SK-N-SH (cell line): Measurements from ENCODE around the gene AANAT. TPM values are rescaled to one million over a fixed set of nuclear protein-coding genes. Genes with fewer than 3 reads are reported as not detected.

Source experiments
- CTCF ChIA-PET: fragments of 300-600, 350-600 bp; formaldehyde crosslinking; extraction: SDS; loops from one replicate; lab custom pipeline; 2021; lab: Yijun Ruan, JAX
- POLR2A ChIA-PET: fragments of 350-600 bp; sonication (Branson Sonifier 250); formaldehyde crosslinking; extraction: SDS; loops from one replicate; lab custom pipeline; 2020; ENCODE audit warnings: antibody characterized with exemption, inconsistent platforms; lab: Yijun Ruan, JAX
- DNase-seq: peaks from one replicate; pipeline ENCODE4 v3.0.0; 2012
- H2AFZ ChIP-seq: fragments of 200-600 bp; sonication (generic); 2 replicates; pipeline ENCODE4 v1.8.1; 2016; ENCODE audit warnings: antibody characterized with exemption, mild to moderate bottlenecking, low read depth
- H3F3A ChIP-seq: fragments of 200-600 bp; sonication (generic); replicated peaks from 2 replicates; pipeline ENCODE3; 2016; ENCODE audit warnings: antibody characterized with exemption, mild to moderate bottlenecking; ENCODE audit not compliant: insufficient read depth
- H3K27ac ChIP-seq, 2 experiments: fragments of 200-500 bp in 1 of 2; fragments of 200-600 bp in 1 of 2; sonication (Bioruptor generic) in 1 of 2; sonication (generic), shearing (Covaris generic) in 1 of 2; 2 replicates each; pipeline versions ENCODE4 v1.5.1 to v1.6.1; 2014 to 2016; ENCODE audit warnings: low read depth in 2 of 2, inconsistent platforms in 1 of 2, low read length in 1 of 2, mild to moderate bottlenecking in 1 of 2, mixed read lengths in 1 of 2
- H3K27me3 ChIP-seq: fragments of 200-600 bp; sonication (generic), shearing (Covaris generic); 2 replicates; pipeline ENCODE4 v1.6.1; 2016; ENCODE audit warnings: mixed run types; ENCODE audit not compliant: insufficient read depth
- H3K36me3 ChIP-seq, 2 experiments: fragments of 200-500 bp in 1 of 2; fragments of 200-600 bp in 1 of 2; sonication (Bioruptor generic) in 1 of 2; sonication (generic) in 1 of 2; replicated peaks in 1 of 2; 2 replicates each; pipeline versions ENCODE3 to v1.5.1; 2014 to 2016; ENCODE audit warnings: low read length in 1 of 2, mild to moderate bottlenecking in 1 of 2; ENCODE audit not compliant: insufficient read depth in 2 of 2, control insufficient read depth in 1 of 2
- H3K4me1 ChIP-seq, 2 experiments: fragments of 200-500 bp in 1 of 2; fragments of 200-600 bp in 1 of 2; sonication (Bioruptor generic) in 1 of 2; sonication (generic), shearing (Covaris generic) in 1 of 2; 2 replicates each; pipeline versions ENCODE4 v1.5.1 to v1.6.1; 2014 to 2016; ENCODE audit warnings: low read depth in 1 of 2, low read length in 1 of 2, mixed run types in 1 of 2; ENCODE audit not compliant: insufficient read depth in 2 of 2, control insufficient read depth in 1 of 2
- H3K4me2 ChIP-seq: fragments of 200-600 bp; sonication (generic), shearing (Covaris generic); 2 replicates; pipeline ENCODE4 v1.6.1; 2017; ENCODE audit warnings: mixed run types
- H3K4me3 ChIP-seq, 2 experiments: fragments of 200-500 bp in 1 of 2; fragments of 200-600 bp in 1 of 2; sonication (Bioruptor generic) in 1 of 2; sonication (generic), shearing (Covaris generic) in 1 of 2; 2 replicates each; pipeline versions ENCODE4 v1.5.1 to v1.8.1; 2014 to 2016; ENCODE audit warnings: low read depth in 2 of 2, inconsistent platforms in 1 of 2, low read length in 1 of 2, mild to moderate bottlenecking in 1 of 2, mixed read lengths in 1 of 2, moderate library complexity in 1 of 2
- H3K79me2 ChIP-seq: fragments of 200-600 bp; sonication (generic); 2 replicates; pipeline ENCODE4 v1.8.1; 2017; ENCODE audit warnings: mild to moderate bottlenecking; ENCODE audit not compliant: insufficient read depth
- H3K9ac ChIP-seq: fragments of 200-600 bp; sonication (generic); 2 replicates; pipeline ENCODE4 v1.6.1; 2017; ENCODE audit warnings: mixed run types
- H3K9me2 ChIP-seq: fragments of 200-600 bp; sonication (generic); 2 replicates; pipeline ENCODE4 v1.6.1; 2017; ENCODE audit warnings: mixed run types
- H3K9me3 ChIP-seq: fragments of 200-600 bp; sonication (generic); 2 replicates; pipeline ENCODE4 v1.6.1; 2017; ENCODE audit warnings: mixed run types, mild to moderate bottlenecking, moderate library complexity
- H4K20me1 ChIP-seq: fragments of 200-600 bp; sonication (generic); 2 replicates; pipeline ENCODE4 v1.6.1; 2017; ENCODE audit warnings: mild to moderate bottlenecking, mixed run types; ENCODE audit not compliant: insufficient read depth
- CHD2 ChIP-seq: fragments of 150-350 bp; IDR thresholded peaks from 2 replicates; pipeline ENCODE4 v1.6.1; 2018; ENCODE audit warnings: low read length; ENCODE audit not compliant: partially characterized antibody
- EP300 ChIP-seq, 2 experiments: IDR thresholded peaks; 2 replicates each; pipeline versions ENCODE4 v1.4.0 to v1.6.1; 2012; ENCODE audit warnings: borderline replicate concordance in 1 of 2, low read depth in 1 of 2, low read length in 1 of 2
- GABPA ChIP-seq: IDR thresholded peaks from 2 replicates; pipeline ENCODE4 v1.4.0; 2012; ENCODE audit warnings: low read depth, mild to moderate bottlenecking
- GATA2 ChIP-seq: sonication (generic); formaldehyde crosslinking; IDR thresholded peaks from 2 replicates; pipeline ENCODE4 v1.5.0; 2020; ENCODE audit warnings: mild to moderate bottlenecking, missing genetic modification reagents
- JUND ChIP-seq: IDR thresholded peaks from 2 replicates; pipeline ENCODE4 v1.4.0; 2012
- MEF2A ChIP-seq: IDR thresholded peaks from 2 replicates; pipeline ENCODE4 v1.4.0; 2012; ENCODE audit warnings: low read depth, borderline replicate concordance
- MXI1 ChIP-seq: IDR thresholded peaks from 2 replicates; pipeline ENCODE4 v1.6.1; 2012; ENCODE audit warnings: mild to moderate bottlenecking, low read depth, low read length, improper control_type of control experiment
- NFIC ChIP-seq: IDR thresholded peaks from 2 replicates; pipeline ENCODE4 v1.4.0; 2012; ENCODE audit warnings: borderline replicate concordance
- RAD21 ChIP-seq: IDR thresholded peaks from 2 replicates; pipeline ENCODE4 v1.6.1; 2012; ENCODE audit warnings: mild to moderate bottlenecking, low read length
- RFX5 ChIP-seq: IDR thresholded peaks from 2 replicates; pipeline ENCODE4 v1.6.1; 2012; ENCODE audit warnings: mild to moderate bottlenecking, improper control_type of control experiment, low read length
- RXRA ChIP-seq: IDR thresholded peaks from 2 replicates; pipeline ENCODE4 v1.4.0; 2012; ENCODE audit warnings: low read depth, mild to moderate bottlenecking, borderline replicate concordance
- TAF1 ChIP-seq: IDR thresholded peaks from 2 replicates; pipeline ENCODE4 v1.6.1; 2012; ENCODE audit warnings: low read depth, mild to moderate bottlenecking, low read length, moderate library complexity, borderline replicate concordance
- TEAD4 ChIP-seq: IDR thresholded peaks from 2 replicates; pipeline ENCODE4 v1.4.0; 2012; ENCODE audit warnings: mild to moderate bottlenecking, borderline replicate concordance; ENCODE audit not compliant: insufficient read depth
- WGBS: methylation state at CpG from one replicate; pipeline ENCODE4 v1.1.6; 2017; ENCODE audit warnings: low lambda C conversion rate; 5-methylcytosine and 5-hydroxymethylcytosine counted together
- polyA plus RNA-seq, 3 experiments: library from polyadenylated mRNA; depleted of rRNA; stranded (reverse); fragments of >200 nt; gene quantifications; 2 replicates each; pipeline ENCODE4 v1.2.3, GENCODE V29; 2012
- TF ChIP-seq, protein P1 (sequence below): IDR thresholded peaks from 2 replicates; pipeline ENCODE4 v1.4.0; 2012; ENCODE audit warnings: low read depth, borderline replicate concordance
- TF ChIP-seq, protein P2 (sequence below): IDR thresholded peaks from 2 replicates; pipeline ENCODE4; 2012
- TF ChIP-seq, protein P3 (sequence below): fragments of 150-350 bp; IDR thresholded peaks from 2 replicates; pipeline ENCODE4 v1.6.1; 2016; ENCODE audit warnings: mild to moderate bottlenecking, low read depth, low read length

The AANAT gene
- polyA plus RNA-seq, 1 of the 3 experiments (the other 2 are of a cell fraction) = 0.26 TPM

DNA sequence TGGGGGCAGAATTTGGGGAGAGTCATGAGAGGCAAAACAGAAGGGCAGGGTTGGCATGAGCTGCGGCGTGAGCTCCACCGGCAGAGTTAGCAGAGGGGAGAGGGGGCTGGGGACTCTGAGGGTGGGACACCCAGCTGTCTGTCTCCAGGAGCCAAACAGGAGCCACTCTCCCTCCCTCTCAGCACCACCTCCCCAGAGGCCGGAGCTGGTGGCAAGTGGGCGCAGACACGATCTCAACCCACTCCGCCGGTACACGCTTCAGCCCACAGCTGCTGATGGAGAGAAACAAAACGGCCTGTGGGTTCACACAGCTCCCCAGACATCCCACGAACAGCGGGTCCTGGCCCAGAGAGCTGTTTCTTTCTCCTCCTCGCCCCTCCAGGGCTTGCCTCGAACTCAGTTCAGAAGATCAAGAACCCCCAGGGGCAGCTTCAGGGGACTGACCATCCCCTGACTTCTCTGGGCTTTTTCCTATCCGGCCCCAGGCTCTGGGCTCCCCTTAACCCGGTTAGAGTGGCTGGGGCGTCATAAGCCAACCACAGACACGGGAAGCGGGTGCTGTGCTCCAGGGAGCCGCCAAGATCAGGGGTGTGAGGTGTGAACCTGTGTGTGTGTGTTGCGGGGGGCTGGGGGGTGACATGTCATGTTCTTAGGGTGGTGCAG lies 26.2 kb downstream of the AANAT start:
- ChIA-PET CTCF (interaction anchor here (1.0 to 56.8 kb wide), 11 partner anchors 4 to 562 kb away, joined by 3 to 1687 read pairs (median 5); partner anchors contain the start of genes AANAT, RHBDF2 and UBE2O), POLR2A (no interaction called here)
- Histone ChIP-seq H2AFZ (no peak overlapping the region), H3F3A (peaks cover 9% of the 10 kb centered on the region), H3K9me2 (no peaks in the 10 kb centered on the region), H3K9me3 (no peaks in the 10 kb centered on the region), H3K27ac (no peak overlapping the region), H4K20me1 (no peaks in the 10 kb centered on the region), H3K4me3 (no peak overlapping the region), H3K4me1 (peaks cover 19 to 61% of the 10 kb centered on the region in 2 experiments; a peak in 3 of 4 replicates), H3K27me3 (no peaks in the 10 kb centered on the region), H3K4me2 (peak overlapping the region; percentile 38; the same call in 1 of the 2 replicates), H3K36me3 (no peaks in the 10 kb centered on the region), H3K79me2 (peaks cover 14% of the 10 kb centered on the region; the same call in 1 of the 2 replicates), H3K9ac (no peak overlapping the region)
- TF ChIP-seq JUND (no peak), RFX5 (no peak), MEF2A (no peak), RAD21 (no peak), MXI1 (no peak), TAF1 (no peak), RXRA (no peak), GABPA (no peak), CHD2 (no peak), NFIC (no peak), GATA2 (CRISPR knock-in tag) (no peak), EP300 (IDR thresholded peaks at IDR 0.05; ENCODE audit: borderline replicate concordance in 1 of 2, low read depth in 1 of 2, low read length in 1 of 2) (no peak), TEAD4 (no peak)
- TF ChIP-seq, protein P1, sequence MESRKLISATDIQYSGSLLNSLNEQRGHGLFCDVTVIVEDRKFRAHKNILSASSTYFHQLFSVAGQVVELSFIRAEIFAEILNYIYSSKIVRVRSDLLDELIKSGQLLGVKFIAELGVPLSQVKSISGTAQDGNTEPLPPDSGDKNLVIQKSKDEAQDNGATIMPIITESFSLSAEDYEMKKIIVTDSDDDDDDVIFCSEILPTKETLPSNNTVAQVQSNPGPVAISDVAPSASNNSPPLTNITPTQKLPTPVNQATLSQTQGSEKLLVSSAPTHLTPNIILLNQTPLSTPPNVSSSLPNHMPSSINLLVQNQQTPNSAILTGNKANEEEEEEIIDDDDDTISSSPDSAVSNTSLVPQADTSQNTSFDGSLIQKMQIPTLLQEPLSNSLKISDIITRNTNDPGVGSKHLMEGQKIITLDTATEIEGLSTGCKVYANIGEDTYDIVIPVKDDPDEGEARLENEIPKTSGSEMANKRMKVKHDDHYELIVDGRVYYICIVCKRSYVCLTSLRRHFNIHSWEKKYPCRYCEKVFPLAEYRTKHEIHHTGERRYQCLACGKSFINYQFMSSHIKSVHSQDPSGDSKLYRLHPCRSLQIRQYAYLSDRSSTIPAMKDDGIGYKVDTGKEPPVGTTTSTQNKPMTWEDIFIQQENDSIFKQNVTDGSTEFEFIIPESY = no peak
- TF ChIP-seq, protein P2, sequence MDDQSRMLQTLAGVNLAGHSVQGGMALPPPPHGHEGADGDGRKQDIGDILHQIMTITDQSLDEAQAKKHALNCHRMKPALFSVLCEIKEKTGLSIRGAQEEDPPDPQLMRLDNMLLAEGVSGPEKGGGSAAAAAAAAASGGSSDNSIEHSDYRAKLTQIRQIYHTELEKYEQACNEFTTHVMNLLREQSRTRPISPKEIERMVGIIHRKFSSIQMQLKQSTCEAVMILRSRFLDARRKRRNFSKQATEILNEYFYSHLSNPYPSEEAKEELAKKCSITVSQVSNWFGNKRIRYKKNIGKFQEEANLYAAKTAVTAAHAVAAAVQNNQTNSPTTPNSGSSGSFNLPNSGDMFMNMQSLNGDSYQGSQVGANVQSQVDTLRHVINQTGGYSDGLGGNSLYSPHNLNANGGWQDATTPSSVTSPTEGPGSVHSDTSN = no peak
- TF ChIP-seq, protein P3, sequence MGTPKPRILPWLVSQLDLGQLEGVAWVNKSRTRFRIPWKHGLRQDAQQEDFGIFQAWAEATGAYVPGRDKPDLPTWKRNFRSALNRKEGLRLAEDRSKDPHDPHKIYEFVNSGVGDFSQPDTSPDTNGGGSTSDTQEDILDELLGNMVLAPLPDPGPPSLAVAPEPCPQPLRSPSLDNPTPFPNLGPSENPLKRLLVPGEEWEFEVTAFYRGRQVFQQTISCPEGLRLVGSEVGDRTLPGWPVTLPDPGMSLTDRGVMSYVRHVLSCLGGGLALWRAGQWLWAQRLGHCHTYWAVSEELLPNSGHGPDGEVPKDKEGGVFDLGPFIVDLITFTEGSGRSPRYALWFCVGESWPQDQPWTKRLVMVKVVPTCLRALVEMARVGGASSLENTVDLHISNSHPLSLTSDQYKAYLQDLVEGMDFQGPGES = no peak
- 92% methylated on average over 20 of the region's 21 CpGs for WGBS
- no peak for DNase-seq
